ENCODE measurements around the gene SEPTIN12.

DNA sequence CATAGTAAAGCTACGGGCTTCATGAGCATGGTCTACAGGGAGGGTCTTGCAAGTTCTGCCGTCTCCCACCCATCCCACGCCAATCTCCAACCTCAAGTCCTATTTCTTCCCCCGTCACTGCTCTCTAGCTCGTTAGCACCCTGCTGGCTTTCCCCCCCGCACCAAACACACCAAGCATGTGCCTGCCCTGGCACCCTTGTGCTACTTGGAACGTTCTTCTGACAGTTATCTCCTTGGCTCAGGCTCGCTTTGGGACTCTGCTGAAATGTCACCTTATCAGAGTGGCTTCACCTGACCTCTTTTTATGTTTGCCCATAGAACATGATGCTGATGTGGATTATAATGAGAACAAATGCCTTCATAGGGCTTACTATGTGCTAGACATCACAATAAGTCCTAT lies 37.1 kb upstream of the SEPTIN12 start:
- TF ChIP-seq, protein P1, sequence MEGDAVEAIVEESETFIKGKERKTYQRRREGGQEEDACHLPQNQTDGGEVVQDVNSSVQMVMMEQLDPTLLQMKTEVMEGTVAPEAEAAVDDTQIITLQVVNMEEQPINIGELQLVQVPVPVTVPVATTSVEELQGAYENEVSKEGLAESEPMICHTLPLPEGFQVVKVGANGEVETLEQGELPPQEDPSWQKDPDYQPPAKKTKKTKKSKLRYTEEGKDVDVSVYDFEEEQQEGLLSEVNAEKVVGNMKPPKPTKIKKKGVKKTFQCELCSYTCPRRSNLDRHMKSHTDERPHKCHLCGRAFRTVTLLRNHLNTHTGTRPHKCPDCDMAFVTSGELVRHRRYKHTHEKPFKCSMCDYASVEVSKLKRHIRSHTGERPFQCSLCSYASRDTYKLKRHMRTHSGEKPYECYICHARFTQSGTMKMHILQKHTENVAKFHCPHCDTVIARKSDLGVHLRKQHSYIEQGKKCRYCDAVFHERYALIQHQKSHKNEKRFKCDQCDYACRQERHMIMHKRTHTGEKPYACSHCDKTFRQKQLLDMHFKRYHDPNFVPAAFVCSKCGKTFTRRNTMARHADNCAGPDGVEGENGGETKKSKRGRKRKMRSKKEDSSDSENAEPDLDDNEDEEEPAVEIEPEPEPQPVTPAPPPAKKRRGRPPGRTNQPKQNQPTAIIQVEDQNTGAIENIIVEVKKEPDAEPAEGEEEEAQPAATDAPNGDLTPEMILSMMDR (IDR thresholded peaks at IDR 0.05; ENCODE audit: poor library complexity), result no peak
- TF ChIP-seq EZH2phosphoT487 (IDR thresholded peaks at IDR 0.05; ENCODE audit: low read depth, severe bottlenecking, unreplicated experiment), result no peak

Data from hepatocyte (in vitro differentiated cells).